Erythroblast (primary cell): ENCODE data around the gene ANKDD1B.

Source experiments
- GATA1 ChIP-seq: IDR thresholded peaks from 2 replicates; pipeline ENCODE4 v1.6.1; 2011; ENCODE audit warnings: low read depth, mild to moderate bottlenecking, control low read depth, low read length, moderate library complexity
- POLR2A ChIP-seq: IDR thresholded peaks from 2 replicates; pipeline ENCODE4 v1.6.1; 2011; ENCODE audit warnings: mild to moderate bottlenecking, low read length

DNA sequence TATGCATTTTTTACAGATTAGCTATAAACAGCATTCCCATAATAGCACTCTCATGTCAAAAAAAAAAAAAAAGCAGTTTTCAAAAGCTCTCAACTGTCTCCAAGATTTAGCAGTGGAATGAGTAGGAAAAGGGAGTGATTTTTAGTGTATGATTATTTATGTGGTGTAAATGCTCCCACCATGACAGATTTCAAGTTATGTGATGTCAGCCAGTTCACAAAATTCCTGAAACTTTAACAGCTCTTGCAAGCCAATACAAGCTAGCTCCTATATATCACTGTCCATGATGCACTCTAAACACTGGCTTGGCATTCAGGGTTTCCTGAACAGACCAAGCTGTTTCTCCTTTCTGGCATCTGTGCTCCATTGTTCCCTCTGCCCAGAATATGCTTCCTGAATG, 7.9 kb upstream of the ANKDD1B start:
- TF ChIP-seq POLR2A (no peak), GATA1 (no peak)
